Natural killer cell (primary cell): ENCODE measurements around the gene VMP1. TPM values are rescaled to one million over a fixed set of nuclear protein-coding genes. Genes with fewer than 3 reads are reported as not detected.

Source experiments
- ATAC-seq, 3 donors: fragments of 150-1000 bp in 2 of 3; fragments of 200-7000 bp in 1 of 3; cut with Tn5 transposase; 1 replicate in 1 of 3; 2 replicates in 2 of 3; pipeline ENCODE4 v1.10.0; 2021; ENCODE audit warnings: mild to moderate bottlenecking in 2 of 3, moderate library complexity in 2 of 3
- DNase-seq, 2 donors: peaks; one replicate each; pipeline versions ENCODE4 v3.0.0 to v3.0.0-alpha.2; 2013 to 2021; ENCODE audit warnings: mixed read lengths in 1 of 2
- H3K27ac ChIP-seq: one replicate; pipeline ENCODE4 v1.5.1; 2013; ENCODE audit warnings: mild to moderate bottlenecking, low read length
- H3K27me3 ChIP-seq: one replicate; pipeline ENCODE4 v1.6.1; 2013; ENCODE audit warnings: low read length; ENCODE audit not compliant: control insufficient read depth, insufficient read depth
- H3K36me3 ChIP-seq: one replicate; pipeline ENCODE4 v1.6.1; 2013; ENCODE audit warnings: low read length; ENCODE audit not compliant: control insufficient read depth, insufficient read depth
- H3K4me1 ChIP-seq: one replicate; pipeline ENCODE4 v1.6.1; 2013; ENCODE audit warnings: low read length; ENCODE audit not compliant: control insufficient read depth, insufficient read depth
- H3K4me3 ChIP-seq: one replicate; pipeline ENCODE4 v1.5.1; 2013; ENCODE audit warnings: low read length
- H3K9me3 ChIP-seq: one replicate; pipeline ENCODE4 v1.6.1; 2013; ENCODE audit warnings: low read length; ENCODE audit not compliant: control insufficient read depth, insufficient read depth
- H3K27ac Mint-ChIP-seq, 2 donors: one replicate each; pipeline ENCODE4 v1.8.0; 2022; ENCODE audit warnings: mild to moderate bottlenecking in 2 of 2, mixed read lengths in 2 of 2, moderate library complexity in 1 of 2
- H3K27me3 Mint-ChIP-seq, 2 donors: one replicate each; pipeline ENCODE4 v1.8.0; 2022; ENCODE audit warnings: low read depth in 2 of 2, mixed read lengths in 2 of 2
- H3K36me3 Mint-ChIP-seq: one replicate; pipeline ENCODE4 v1.8.0; 2022; ENCODE audit warnings: mixed read lengths
- H3K4me1 Mint-ChIP-seq, 2 donors: one replicate each; pipeline ENCODE4 v1.8.0; 2022; ENCODE audit warnings: mixed read lengths in 2 of 2
- H3K4me3 Mint-ChIP-seq: one replicate; pipeline ENCODE4 v1.8.0; 2022; ENCODE audit warnings: mild to moderate bottlenecking, moderate library complexity, mixed read lengths
- H3K9me3 Mint-ChIP-seq, 2 donors: one replicate each; pipeline ENCODE4 v1.8.0; 2022; ENCODE audit warnings: mixed read lengths in 2 of 2
- WGBS: methylation state at CpG from one replicate; pipeline ENCODE4 v1.1.7; 2013; ENCODE audit warnings: missing lambda C conversion rate; ENCODE audit not compliant: insufficient coverage; 5-methylcytosine and 5-hydroxymethylcytosine counted together
- intact Hi-C: fragments of 100-400 bp; cut with micrococcal nuclease; formaldehyde crosslinking; loops from one replicate; pipeline ENCODE4 v1.14.2; 2022
- total RNA-seq, 4 donors: library from RNA; stranded (reverse); fragments of 120-200 nt in 1 of 4; gene quantifications; one replicate each; pipeline versions ENCODE4 v1.2.3 to v1.2.4, GENCODE V29; 2013 to 2022
- TF ChIP-seq, protein P1 (sequence below): fragments of 200-600 bp; IDR thresholded peaks from one replicate; pipeline ENCODE4 v1.8.0; 2022; ENCODE audit warnings: antibody characterized with exemption

The VMP1 gene
- total RNA-seq, 3 donors from 2014 or later (not counting 1 experiment from before 2014, with no cell fraction given) = 136 to 175 (median 162) TPM

- Histone ChIP-seq H3K36me3 (peaks cover 6% of the 10 kb centered on the region), H3K27ac (no peak overlapping the region), H3K27me3 (no peaks in the 10 kb centered on the region), H3K9me3 (peaks cover 5% of the 10 kb centered on the region), H3K4me1 (no peaks in the 10 kb centered on the region), H3K4me3 (no peak overlapping the region)
- intact Hi-C loops = no loop called here
- peaks cover 0 to 5% of the 10 kb centered on the region in 2 donors for H3K4me1 Mint-ChIP-seq
- no peak overlapping the region for H3K27ac Mint-ChIP-seq
- TF ChIP-seq, protein P1, sequence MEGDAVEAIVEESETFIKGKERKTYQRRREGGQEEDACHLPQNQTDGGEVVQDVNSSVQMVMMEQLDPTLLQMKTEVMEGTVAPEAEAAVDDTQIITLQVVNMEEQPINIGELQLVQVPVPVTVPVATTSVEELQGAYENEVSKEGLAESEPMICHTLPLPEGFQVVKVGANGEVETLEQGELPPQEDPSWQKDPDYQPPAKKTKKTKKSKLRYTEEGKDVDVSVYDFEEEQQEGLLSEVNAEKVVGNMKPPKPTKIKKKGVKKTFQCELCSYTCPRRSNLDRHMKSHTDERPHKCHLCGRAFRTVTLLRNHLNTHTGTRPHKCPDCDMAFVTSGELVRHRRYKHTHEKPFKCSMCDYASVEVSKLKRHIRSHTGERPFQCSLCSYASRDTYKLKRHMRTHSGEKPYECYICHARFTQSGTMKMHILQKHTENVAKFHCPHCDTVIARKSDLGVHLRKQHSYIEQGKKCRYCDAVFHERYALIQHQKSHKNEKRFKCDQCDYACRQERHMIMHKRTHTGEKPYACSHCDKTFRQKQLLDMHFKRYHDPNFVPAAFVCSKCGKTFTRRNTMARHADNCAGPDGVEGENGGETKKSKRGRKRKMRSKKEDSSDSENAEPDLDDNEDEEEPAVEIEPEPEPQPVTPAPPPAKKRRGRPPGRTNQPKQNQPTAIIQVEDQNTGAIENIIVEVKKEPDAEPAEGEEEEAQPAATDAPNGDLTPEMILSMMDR = no peak
- no peaks in the 10 kb centered on the region for H3K27me3 Mint-ChIP-seq
- DNase-seq (no peak), ATAC-seq (no peak)
- no CpG with 5 or more reads among the region's 1 CpG for WGBS
- no peak overlapping the region for H3K4me3 Mint-ChIP-seq
- peaks cover 8% of the 10 kb centered on the region for H3K36me3 Mint-ChIP-seq
- H3K9me3 Mint-ChIP-seq = peaks cover 0 to 2% of the 10 kb centered on the region in 2 donors
Observed at GRCh38 chr17:59760160-59760559, 52.7 kb downstream of the VMP1 start.

GRCh38 chr17:59761385-59762048, 54.1 kb downstream of the VMP1 start:
- H3K9me3 Mint-ChIP-seq = peaks cover 0 to 2% of the 10 kb centered on the region in 2 donors
- Histone ChIP-seq H3K4me3 (no peak overlapping the region), H3K27me3 (no peaks in the 10 kb centered on the region), H3K4me1 (no peaks in the 10 kb centered on the region), H3K9me3 (peaks cover 5% of the 10 kb centered on the region), H3K27ac (no peak overlapping the region), H3K36me3 (peaks cover 9% of the 10 kb centered on the region)
- no peak overlapping the region for H3K4me3 Mint-ChIP-seq
- intact Hi-C loops = no loop called here
- no peak for DNase-seq
- 85% methylated on average over 3 of the region's 3 CpGs for WGBS
- peaks cover 8% of the 10 kb centered on the region for H3K36me3 Mint-ChIP-seq
- TF ChIP-seq, protein P1 = no peak
- H3K4me1 Mint-ChIP-seq = peaks cover 0 to 5% of the 10 kb centered on the region in 2 donors
- H3K27me3 Mint-ChIP-seq = no peaks in the 10 kb centered on the region
- no peak overlapping the region for H3K27ac Mint-ChIP-seq
- ATAC-seq = no peak

DNA sequence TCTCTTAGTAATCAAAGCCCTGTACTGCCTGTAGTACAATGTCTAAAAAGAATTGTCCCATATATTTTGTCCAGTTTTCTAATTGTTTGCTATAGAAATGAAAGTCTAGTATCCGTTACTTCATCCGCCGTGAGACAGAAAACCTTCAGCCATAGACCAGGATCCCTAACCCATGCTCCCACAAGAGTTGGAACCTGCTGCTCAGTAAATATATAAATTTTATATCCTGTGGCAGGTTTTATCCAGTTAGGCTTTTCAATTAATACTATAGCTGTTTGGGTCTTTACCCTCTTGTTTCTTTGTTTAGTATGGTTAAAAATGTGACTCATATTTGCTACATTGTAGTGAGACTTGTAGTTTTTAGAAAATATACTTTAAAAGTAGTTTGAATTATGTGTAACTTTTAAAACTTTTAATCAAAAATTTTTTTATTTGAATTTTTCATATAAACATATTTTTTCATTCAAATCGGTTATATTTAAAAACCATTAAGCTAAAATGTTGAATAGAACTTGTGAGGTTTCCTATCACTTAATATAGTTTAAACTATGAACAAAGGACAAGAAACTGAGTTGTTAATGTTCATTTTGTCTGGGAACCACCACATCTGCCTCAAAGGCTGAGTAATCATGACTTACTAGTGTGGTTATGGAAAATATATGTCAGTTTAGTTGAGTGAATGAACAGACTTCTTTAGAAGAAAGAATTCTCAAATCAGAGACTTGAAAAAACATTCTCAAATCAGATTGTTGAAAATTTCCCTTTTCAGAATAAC, 54.8 kb downstream of the VMP1 start:
- H3K27ac Mint-ChIP-seq = no peak overlapping the region

More for the DNA sequence above, 54.8 kb downstream of the VMP1 start:
- intact Hi-C loops = no loop called here
- ATAC-seq (no peak), DNase-seq (no peak)
- Mint-ChIP-seq H3K27me3 (no peaks in the 10 kb centered on the region), H3K4me3 (no peak overlapping the region), H3K9me3 (peaks cover 0 to 2% of the 10 kb centered on the region in 2 donors), H3K36me3 (peaks cover 8% of the 10 kb centered on the region), H3K4me1 (peaks cover 0 to 5% of the 10 kb centered on the region in 2 donors)
- Histone ChIP-seq H3K36me3 (peaks cover 10% of the 10 kb centered on the region), H3K27me3 (no peaks in the 10 kb centered on the region), H3K27ac (no peak overlapping the region), H3K9me3 (peaks cover 5% of the 10 kb centered on the region), H3K4me3 (no peak overlapping the region), H3K4me1 (no peaks in the 10 kb centered on the region)
- no CpG with 5 or more reads among the region's 4 CpGs for WGBS
- TF ChIP-seq, protein P1 = no peak
